Kidney (tissue), 14 donors: ENCODE results near the gene UBN1. TPM values are rescaled to one million over a fixed set of nuclear protein-coding genes. Genes with fewer than 3 reads are reported as not detected.

Experiments used
- DNase-seq, 5 donors: peaks; one replicate each; pipeline ENCODE4 v3.0.0-alpha.2; 2013 to 2020
- FAIRE-seq: peaks from 2 replicates; lab custom pipeline; 2012; peaks lifted over from hg19 to GRCh38; lab: Jason Lieb, UNC
- H3K27ac ChIP-seq, 2 donors: one replicate each; pipeline ENCODE4 v1.7.0; 2013; ENCODE audit warnings: low read depth in 2 of 2, low read length in 2 of 2, inconsistent platforms in 1 of 2
- H3K27me3 ChIP-seq: one replicate; pipeline ENCODE4 v1.7.1; 2013; ENCODE audit warnings: low read length, inconsistent platforms; ENCODE audit not compliant: control insufficient read depth, insufficient read depth
- H3K36me3 ChIP-seq, 3 donors: one replicate each; pipeline versions ENCODE4 v1.7.0 to v1.7.1; 2013; ENCODE audit warnings: low read length in 3 of 3, control low read depth in 1 of 3, inconsistent platforms in 1 of 3; ENCODE audit not compliant: insufficient read depth in 3 of 3, control insufficient read depth in 2 of 3
- H3K4me1 ChIP-seq, 3 donors: one replicate each; pipeline versions ENCODE4 v1.7.0 to v1.7.1; 2013; ENCODE audit warnings: low read length in 3 of 3, inconsistent platforms in 1 of 3, low read depth in 1 of 3; ENCODE audit not compliant: control insufficient read depth in 2 of 3, insufficient read depth in 2 of 3
- H3K4me3 ChIP-seq, 3 donors: one replicate each; pipeline versions ENCODE4 v1.7.0 to v1.8.1; 2013; ENCODE audit warnings: low read length in 3 of 3, control low read depth in 1 of 3, inconsistent platforms in 1 of 3
- H3K9ac ChIP-seq, 3 donors: one replicate each; pipeline versions ENCODE4 v1.7.0 to v1.7.1; 2013; ENCODE audit warnings: low read length in 3 of 3, control low read depth in 1 of 3, inconsistent platforms in 1 of 3
- H3K9me3 ChIP-seq, 3 donors: one replicate each; pipeline versions ENCODE4 v1.7.0 to v1.7.1; 2013; ENCODE audit warnings: low read length in 3 of 3, control low read depth in 1 of 3, inconsistent platforms in 1 of 3; ENCODE audit not compliant: control insufficient read depth in 2 of 3, insufficient read depth in 1 of 3
- intact Hi-C: fragments of 100-400 bp; cut with DNase I; formaldehyde crosslinking; loops from one replicate; pipeline ENCODE4 v1.11.1; 2022
- polyA plus RNA-seq: library from polyadenylated mRNA; stranded (reverse); fragments of 350-450 nt; fragmentation: Illumina TruSeq; extraction: RNeasy Lipid Tissue Mini Kit (QIAGEN cat#74804); gene quantifications from one replicate; pipeline ENCODE4 v1.2.3, GENCODE V29; 2014; ENCODE audit warnings: low read depth, low replicate concordance; ENCODE audit not compliant: insufficient read depth
- total RNA-seq: library from RNA; stranded (reverse); fragmentation: NEBNext Ultra II Directional; extraction: Animal tissue kit (Norgen Biotek cat#: 25700); gene quantifications from one replicate; pipeline ENCODE4 v1.2.1, GENCODE V29; 2021
- TF ChIP-seq, protein P1 (sequence below): IDR thresholded peaks from 3 replicates; pipeline ENCODE4 v1.5.1; 2012; ENCODE audit warnings: mild to moderate bottlenecking, moderate library complexity, borderline replicate concordance; ENCODE audit not compliant: insufficient read depth; ENCODE audit errors: extremely low read depth
- donor health status: control.
- donor health status: control.
- donor health status: control.
- donor health status: control.
- donor health status: control.
- donor health status: DM: yes; HTN: yes; CAD: no.
- donor health status: Normal renal cell carcinoma (clear cell type).

The UBN1 gene
- total and polyA plus RNA-seq, 2 donors from 2014 or later = 6.1 to 28.6 TPM

DNA sequence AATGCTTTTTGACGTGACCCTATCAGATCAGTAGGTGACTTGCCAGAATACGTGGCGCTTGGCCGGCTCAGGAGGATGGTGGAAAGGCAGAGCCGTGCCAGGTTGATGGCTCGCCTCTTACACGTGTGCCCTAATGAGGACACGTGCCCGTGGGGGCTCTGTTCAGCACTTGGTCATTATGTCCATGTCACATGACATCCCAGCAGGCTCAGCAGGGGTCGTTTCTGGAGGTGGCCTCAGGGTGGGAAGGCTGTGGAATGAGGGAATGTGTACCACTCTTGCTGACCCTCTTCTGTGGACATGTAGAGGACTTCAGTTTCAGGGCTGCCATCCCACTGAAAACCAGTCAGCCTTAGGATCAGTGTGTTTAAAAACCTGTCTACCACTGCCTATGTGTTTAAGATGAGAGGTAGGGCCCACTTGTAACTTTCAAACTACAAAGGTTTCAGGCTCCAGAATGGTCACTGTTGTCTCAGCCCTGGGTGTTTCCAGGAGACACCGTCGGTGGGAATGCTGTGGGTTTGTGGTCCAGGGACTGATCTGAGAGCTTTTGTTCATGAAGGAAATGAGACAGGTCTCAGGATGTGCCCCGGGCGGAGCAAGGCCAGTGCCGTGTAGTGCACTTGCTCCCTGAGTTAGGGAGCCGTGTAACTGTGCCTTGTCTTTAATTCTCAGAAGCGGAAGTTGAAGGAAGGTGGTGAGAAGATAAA lies 12.1 kb downstream of the UBN1 start:
- Histone ChIP-seq H3K27ac (no peak overlapping the region), H3K4me3 (no peak overlapping the region), H3K4me1 (peaks cover 0 to 2% (median 0%) of the 10 kb centered on the region in 3 donors), H3K9me3 (no peaks in the 10 kb centered on the region), H3K27me3 (no peaks in the 10 kb centered on the region), H3K36me3 (peaks cover 4 to 68% (median 48%) of the 10 kb centered on the region in 3 donors), H3K9ac (no peak overlapping the region)
- DNase-seq (no peak), FAIRE-seq (no peak)
- intact Hi-C loops = no loop called here
- TF ChIP-seq, protein P1, sequence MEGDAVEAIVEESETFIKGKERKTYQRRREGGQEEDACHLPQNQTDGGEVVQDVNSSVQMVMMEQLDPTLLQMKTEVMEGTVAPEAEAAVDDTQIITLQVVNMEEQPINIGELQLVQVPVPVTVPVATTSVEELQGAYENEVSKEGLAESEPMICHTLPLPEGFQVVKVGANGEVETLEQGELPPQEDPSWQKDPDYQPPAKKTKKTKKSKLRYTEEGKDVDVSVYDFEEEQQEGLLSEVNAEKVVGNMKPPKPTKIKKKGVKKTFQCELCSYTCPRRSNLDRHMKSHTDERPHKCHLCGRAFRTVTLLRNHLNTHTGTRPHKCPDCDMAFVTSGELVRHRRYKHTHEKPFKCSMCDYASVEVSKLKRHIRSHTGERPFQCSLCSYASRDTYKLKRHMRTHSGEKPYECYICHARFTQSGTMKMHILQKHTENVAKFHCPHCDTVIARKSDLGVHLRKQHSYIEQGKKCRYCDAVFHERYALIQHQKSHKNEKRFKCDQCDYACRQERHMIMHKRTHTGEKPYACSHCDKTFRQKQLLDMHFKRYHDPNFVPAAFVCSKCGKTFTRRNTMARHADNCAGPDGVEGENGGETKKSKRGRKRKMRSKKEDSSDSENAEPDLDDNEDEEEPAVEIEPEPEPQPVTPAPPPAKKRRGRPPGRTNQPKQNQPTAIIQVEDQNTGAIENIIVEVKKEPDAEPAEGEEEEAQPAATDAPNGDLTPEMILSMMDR = no peak

DNA sequence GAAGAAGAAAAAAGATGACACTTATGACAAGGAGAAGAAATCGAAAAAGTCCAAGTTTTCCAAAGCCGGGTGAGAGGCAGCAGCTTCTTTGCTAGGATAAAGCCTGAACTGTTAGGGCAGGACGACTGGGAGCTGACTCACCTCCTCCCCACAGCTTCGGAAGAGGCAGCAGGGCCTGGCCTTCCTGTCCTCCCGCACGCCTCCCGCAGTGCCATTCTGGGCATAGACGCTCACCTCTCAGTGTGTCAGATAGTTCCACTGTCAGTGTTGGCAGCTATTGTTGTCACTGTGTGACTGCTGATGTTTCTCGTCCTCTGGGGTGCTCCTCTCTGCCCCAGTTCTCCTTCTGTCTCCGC lies 12.6 kb downstream of the UBN1 start:
- intact Hi-C loops = no loop called here
- Histone ChIP-seq H3K4me1 (peaks cover 0 to 2% (median 0%) of the 10 kb centered on the region in 3 donors), H3K36me3 (peaks cover 4 to 66% (median 48%) of the 10 kb centered on the region in 3 donors), H3K9me3 (no peaks in the 10 kb centered on the region), H3K27ac (no peak overlapping the region), H3K9ac (no peak overlapping the region), H3K4me3 (no peak overlapping the region), H3K27me3 (no peaks in the 10 kb centered on the region)
- FAIRE-seq (no peak), DNase-seq (peak in 1 of 5 donors; percentile 49)
- TF ChIP-seq, protein P1 = no peak

DNA sequence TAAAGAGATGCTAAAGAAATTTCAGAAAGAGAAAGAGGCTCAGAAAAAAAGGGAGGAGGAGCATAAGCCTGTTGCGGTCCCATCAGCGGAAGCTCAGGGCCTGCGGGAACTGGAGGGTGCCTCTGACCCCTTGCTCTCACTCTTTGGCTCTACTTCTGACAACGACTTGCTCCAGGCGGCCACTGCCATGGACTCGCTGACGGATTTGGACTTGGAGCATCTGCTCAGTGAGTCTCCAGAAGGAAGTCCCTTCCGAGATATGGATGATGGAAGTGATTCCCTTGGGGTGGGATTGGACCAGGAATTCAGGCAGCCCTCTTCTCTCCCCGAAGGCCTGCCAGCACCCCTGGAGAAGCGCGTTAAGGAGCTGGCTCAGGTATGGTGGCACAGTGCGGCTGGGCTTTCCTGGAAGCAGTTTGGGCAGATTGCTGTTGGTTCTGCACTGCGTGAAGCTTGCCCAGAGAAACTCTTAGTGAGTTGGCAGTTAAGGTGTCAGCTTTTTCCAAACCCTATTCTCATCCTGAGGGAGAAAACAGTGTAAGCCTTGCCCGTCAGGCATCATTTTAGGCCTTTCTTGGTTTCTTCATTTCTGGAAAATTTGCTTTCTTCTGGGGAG lies 13.6 kb downstream of the UBN1 start:
- intact Hi-C loops = no loop called here
- H3K27ac ChIP-seq = no peak overlapping the region
- TF ChIP-seq, protein P1 = no peak

More for the DNA sequence above, 13.6 kb downstream of the UBN1 start:
- Histone ChIP-seq H3K9me3 (no peaks in the 10 kb centered on the region), H3K27me3 (no peaks in the 10 kb centered on the region), H3K4me3 (no peak overlapping the region), H3K36me3 (peaks cover 4 to 58% (median 47%) of the 10 kb centered on the region in 3 donors), H3K4me1 (peaks cover 0 to 2% (median 0%) of the 10 kb centered on the region in 3 donors), H3K9ac (no peak overlapping the region)
- no peak for DNase-seq
- FAIRE-seq = no peak
